NCI-H2196 (cell line): ENCODE results near the gene DRD1.

Experiments used
- DNase-seq: peaks from one replicate; lab custom pipeline; 2025; ENCODE audit not compliant: unreplicated experiment; lab: John Stamatoyannopoulos, UW

DRD1 gene

DNA sequence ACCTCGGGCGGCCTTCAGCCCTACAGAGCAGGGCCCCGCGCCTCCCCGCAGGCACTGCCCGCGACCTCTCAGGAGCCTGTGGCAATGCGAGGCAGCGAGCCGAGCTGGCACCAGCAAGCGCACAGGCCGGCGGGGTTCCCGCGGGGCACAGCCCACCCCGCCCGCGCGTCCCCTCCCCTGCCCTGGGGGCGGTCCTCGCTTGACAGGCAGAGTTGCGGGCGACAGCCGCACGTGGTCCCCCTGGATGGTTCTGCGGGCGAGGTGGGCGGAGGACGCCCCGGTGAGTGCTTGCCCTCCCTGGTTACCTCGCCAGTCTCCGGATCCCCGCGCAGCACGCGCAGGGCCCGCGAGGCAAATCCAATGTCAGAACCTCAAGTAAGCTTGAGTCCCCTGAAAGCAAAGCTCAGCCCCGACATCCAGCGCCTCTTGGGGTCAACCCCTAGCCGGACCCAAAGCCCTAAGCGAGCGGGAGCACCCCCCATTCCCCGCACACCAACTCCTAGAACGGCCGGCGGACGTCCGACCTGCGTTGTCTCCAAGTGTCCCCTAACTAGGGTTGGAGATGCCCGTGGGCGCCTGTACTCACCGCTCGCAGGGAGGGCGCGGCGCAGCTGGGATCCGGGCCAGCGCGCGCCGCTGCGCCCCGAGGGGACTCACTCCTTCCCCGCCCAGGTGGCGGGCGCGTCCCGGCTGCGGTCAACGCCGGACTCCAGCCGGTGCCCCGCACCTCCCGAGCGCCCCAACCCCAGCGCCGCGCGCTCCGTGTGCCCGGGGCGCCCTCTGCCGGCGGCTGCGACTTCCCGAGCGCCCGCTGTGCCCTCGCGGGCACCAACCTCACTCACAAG lies at the start of gene DRD1:
DRD1 (minus strand) TSS at position 123 of the 845 bp plus-strand sequence. CDS start 1,083 bp downstream, outside the sequence.
- DNase-seq, result peak; percentile 45

GRCh38 chr5:175493726-175494125 lies 49.7 kb upstream of the DRD1 start:
- no peak for DNase-seq

DNA sequence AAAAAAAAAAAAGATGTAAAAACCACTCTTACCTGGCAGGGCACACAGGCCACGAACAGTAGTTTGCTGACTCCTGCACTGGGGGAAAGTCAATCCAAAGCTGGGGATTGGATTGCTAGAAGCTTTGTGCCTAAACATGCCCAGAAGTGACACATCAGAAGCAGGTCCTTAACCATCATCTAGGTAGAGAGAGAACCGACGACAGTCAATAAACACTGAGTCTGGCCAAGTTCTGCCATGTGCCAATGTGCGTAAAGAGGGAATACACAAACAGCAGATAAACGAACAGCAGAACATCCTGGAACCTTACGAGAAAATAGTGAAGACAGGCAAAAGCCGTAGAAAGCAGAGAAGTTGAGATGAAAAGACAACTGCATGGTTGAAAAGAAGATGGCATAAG lies 49.3 kb upstream of the DRD1 start:
- no peak for DNase-seq

DNA sequence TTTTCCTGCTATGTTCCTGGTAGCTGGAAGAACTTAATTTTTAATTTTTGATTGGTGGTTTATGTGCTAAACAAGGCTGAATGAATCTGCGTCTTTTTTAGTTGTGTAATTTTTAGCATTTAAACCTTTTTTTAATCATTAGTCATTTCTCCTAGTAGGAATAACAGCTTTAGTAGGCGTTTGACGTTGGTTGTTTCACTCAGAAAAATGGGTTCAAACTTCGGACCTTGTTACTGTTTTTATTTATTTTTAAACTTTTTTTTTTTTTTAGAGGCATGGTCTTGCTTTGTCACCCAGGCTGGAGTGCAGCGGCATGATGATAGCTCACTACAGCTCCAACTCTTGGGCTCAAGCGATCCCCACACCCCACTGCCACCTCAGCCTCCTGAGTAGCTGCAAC lies 47.2 kb upstream of the DRD1 start:
- no peak for DNase-seq

GRCh38 chr5:175489693-175490443 lies 45.9 kb upstream of the DRD1 start:
- no peak for DNase-seq

DNA sequence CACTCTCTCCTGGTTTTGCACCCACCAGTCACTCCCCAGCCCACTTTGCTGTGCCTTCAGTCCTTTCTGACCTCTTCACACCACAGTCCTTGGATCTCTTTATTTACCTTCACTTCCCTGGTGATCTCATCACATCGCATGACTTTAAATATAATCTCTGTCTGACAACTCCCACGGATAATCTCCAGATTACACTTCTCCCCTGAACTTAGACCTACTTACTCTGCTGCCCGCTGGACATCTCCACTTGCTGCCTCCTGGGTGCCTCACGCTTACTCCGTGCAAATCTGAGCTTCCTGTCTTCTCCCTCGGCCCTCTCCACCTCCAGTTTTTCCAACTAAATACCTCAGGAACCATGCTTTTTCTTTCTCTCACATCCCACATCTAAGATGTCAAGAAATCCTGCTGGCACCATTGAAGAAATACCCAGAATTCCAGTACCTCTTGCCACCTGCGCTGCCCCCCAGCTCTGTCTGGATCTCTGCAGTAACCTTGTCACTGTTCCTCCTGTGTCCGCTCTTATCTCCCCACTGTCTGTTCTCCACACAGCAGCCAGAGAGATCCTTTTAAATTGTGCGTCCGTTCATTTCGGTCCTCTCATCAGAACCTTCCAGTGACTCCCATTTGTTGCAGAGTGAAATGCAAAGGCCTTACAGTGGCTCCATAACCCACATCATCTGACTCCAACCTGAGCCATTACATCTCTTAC lies 43.7 kb upstream of the DRD1 start:
- no peak for DNase-seq

- DNase-seq, result no peak
Measured at GRCh38 chr5:175485631-175486030, 41.6 kb upstream of the DRD1 start.

DNA sequence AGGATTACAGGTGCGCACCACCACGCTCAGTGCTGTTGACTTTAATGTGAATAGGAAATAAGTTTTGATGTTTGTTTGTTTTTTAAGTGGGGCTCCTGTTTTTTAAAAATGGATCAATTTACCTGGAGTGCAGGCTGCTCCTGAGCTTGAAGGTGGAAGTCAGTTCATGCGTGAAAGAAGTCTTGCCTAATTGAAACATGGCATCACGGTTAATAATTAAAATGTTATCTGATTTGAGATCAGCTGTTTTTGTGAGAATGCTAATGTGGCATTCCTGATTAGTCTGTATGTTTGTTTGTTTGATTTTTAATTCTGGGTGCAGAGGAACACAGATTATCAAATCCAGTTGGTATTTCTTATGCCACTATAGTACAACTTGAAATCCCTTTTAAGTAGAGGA lies 40.8 kb upstream of the DRD1 start:
- DNase-seq, result no peak

- DNase-seq, result no peak
Measured at GRCh38 chr5:175484322-175484721, 40.3 kb upstream of the DRD1 start.

DNA sequence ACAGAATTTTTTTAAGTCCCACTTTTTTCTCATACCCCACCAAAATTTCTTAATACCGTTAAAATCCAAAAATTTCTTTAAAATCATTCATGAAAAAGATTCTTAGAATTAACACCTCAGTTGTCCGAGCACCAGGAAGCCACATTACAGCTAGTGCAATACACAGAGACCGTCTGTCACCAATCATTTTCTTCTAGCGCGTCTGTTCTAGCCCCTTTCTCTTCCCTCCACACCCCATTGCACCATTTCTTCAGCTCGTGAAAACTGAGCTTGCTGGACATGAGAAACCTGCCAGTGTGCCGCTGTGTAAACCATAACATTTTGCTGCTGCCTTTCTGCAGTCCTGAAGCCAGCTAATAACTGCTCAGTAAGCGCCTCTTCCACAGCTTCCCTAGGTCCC lies 39.4 kb upstream of the DRD1 start:
- no peak for DNase-seq

DNA sequence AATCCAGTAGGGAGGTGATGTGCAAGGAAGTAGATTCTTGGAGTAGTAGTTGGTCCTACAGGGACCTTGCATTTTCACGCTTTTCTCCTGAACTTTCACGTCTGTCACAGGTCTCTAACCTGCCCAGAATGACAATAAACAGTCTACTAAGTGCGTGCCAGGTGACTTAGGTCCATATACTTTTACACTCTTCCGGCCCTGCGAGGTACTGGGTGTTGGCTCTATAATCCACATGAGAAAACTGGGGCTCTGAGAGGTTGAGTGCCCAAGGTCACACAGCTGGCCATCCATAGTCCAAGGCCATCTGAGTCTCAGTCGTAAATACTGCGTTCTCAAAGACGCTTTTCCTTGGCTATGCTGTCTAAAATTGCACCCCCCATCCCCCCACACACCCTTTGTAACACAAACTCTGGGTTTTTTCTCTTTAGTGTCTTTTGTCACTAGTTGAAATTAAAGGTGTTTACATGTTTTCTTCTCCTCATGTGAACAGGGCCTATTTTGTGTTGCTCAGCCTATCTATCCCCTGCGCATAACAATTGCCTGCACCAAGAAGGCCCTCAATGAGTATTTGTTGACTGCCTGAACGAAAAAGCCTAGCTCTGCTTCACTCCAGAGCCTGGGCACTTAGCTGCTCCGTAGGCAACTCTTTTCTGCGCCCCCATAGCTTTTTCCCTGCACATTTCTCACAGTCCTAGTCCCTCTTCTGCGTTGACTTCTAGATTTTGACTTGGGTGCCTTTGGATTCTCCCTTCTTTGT lies 35.3 kb upstream of the DRD1 start:
- no peak for DNase-seq

- DNase-seq, result peak; percentile 91
Measured at GRCh38 chr5:175478384-175479124, 34.6 kb upstream of the DRD1 start, which contains the start of gene SFXN1. TSS of gene SFXN1 (plus strand) at chr5:175478560. CDS start at chr5:175492104, 13,544 bp downstream.

- no peak for DNase-seq
Measured at GRCh38 chr5:175478008-175478383, 34.0 kb upstream of the DRD1 start.

DNA sequence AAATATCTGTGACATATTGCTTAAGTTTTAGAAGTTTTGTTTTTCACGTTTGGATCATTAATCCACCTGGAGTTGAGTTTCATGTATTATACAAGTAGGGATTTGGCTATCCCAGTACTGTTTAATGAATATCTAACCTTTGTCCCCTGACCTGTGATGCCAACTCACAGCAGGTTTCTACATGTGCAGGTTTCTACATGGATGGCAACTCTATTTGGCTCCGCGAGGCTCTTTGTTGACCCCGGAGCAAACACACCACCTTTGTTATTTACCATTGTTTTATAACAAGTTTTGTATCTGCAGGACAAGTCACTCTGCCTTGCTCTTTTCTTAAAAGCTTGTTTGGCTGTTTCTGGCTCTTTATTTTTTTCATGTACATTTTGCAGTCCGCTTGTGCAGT lies 33.5 kb upstream of the DRD1 start:
- DNase-seq, result no peak

GRCh38 chr5:175475248-175475647 lies 31.3 kb upstream of the DRD1 start:
- no peak for DNase-seq

DNA sequence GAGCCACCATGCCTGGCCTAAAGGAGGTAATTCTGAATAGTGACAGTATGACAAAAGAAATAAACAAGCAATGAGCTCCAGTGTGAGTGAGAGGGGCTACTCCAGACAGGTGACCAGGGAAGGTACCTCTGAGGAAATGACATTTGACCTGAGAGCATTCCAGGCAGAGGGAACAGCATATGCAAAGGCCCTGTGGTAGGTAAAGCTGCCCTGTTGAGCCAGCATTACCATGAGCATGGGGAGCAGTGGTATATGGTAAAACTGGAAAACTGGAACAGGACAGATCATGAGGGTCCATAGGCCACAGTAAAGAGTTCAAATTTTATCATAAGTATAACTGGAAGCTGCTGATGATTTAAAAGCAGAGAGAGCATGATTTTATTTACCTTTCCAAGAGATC lies 28.4 kb upstream of the DRD1 start:
- no peak for DNase-seq

GRCh38 chr5:175471628-175472027 lies 27.6 kb upstream of the DRD1 start:
- no peak for DNase-seq

GRCh38 chr5:175471196-175471595 lies 27.2 kb upstream of the DRD1 start:
- no peak for DNase-seq

GRCh38 chr5:175470781-175471180 lies 26.8 kb upstream of the DRD1 start:
- DNase-seq, result no peak

DNA sequence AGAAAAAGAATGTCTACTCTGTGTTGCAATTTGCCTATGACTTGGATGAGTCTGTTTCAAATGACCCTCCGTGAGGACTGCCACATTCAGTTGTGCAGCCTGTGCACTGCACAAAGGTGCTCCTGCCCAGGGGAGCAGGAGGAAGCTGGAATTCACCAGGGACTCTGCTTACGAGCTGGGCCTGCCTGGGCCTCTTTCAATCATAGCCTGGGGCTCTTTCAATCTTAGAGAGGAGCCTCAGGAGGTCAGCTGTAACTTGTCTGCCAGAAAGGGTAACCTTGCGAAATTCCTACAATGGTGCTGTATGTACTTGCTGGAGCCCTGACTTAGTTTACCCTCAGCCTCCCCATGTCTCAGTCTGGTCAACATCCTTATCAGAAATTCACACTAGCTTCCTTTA lies 25.9 kb upstream of the DRD1 start:
- no peak for DNase-seq
